Measurements from ENCODE around the gene MTRF1.

MTRF1 gene

DNA sequence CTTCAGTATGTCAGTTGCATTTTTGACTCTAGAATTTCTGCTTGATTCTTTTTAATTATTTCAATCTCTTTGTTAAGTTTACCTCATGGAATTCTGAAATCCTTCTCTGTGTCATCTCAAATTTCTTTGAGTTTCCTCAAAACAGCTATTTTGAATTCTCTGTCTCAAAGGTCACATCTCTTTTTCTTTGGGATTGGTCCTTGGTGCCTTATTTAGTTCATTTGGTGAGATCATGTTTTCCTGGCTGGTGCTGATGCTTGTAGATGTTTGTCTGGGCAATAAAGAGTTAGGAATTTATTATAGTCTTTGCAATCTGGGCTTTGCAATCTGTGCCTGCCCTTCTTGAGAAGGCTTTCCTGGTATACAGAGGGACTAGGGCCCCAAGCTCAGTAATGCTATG, 50.5 kb downstream of the MTRF1 start:
- no peak overlapping the region for H3K18ac ChIP-seq (ENCODE audit: low read length)

DNA sequence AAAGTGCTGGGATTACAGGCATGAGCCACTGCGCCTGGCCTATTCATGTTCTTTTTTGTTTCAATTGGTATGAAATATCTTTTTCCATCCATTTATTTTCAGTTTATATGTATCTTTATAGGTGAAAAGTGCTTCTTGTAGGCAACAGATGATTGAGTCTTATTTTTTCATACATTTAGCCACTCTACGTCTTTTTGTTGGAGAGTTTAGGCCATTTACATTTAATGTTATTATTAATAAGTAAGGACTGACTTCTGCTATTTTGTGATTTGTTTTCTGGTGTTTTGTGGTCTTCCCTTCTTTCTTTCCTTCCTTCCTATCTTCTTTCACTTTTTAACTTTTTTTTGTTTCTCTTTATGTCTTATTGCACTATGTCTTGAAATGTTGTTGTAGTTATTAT, 52.3 kb downstream of the MTRF1 start:
- WGBS, 2 donors (ENCODE audit: extremely low coverage in 2 of 2, insufficient read length in 2 of 2, insufficient replicate concordance in 1 of 2): no CpG with 5 or more reads among the region's 2 CpGs
- Histone ChIP-seq H2BK120ac (ENCODE audit: low read depth, low read length) (no peak overlapping the region), H3K4me1 (ENCODE audit: control insufficient read depth in 2 of 2, insufficient read depth in 1 of 2, low read depth in 1 of 2, low read length in 2 of 2) (no peaks in the 10 kb centered on the region), H2AK5ac (ENCODE audit: low read depth, low read length) (no peak overlapping the region), H3K18ac (ENCODE audit: low read length) (no peak overlapping the region), H3K9ac (ENCODE audit: low read depth, low read length, poor library complexity) (no peak overlapping the region), H3K23ac (ENCODE audit: low read depth, low read length, poor library complexity) (no peak overlapping the region), H2BK12ac (ENCODE audit: low read length) (no peak overlapping the region), H3K4me2 (ENCODE audit: insufficient read depth, low read length, poor library complexity, severe bottlenecking) (no peak overlapping the region), H2BK15ac (ENCODE audit: low read length) (no peak overlapping the region), H3K4ac (ENCODE audit: low read length) (no peak overlapping the region), H2AFZ (ENCODE audit: low read length) (no peak overlapping the region), H3K9me3 (replicated peaks in 1 of 2; ENCODE audit: control insufficient read depth in 2 of 2, insufficient read depth in 1 of 2, low read depth in 1 of 2, low read length in 2 of 2) (peaks cover 0 to 23% of the 10 kb centered on the region in 2 donors), H3K79me1 (ENCODE audit: low read depth, low read length) (no peaks in the 10 kb centered on the region), H4K8ac (ENCODE audit: low read depth, low read length) (no peak overlapping the region), H3K36me3 (replicated peaks in 1 of 2; ENCODE audit: control insufficient read depth in 2 of 2, insufficient read depth in 2 of 2, low read length in 2 of 2) (no peaks in the 10 kb centered on the region), H3K27me3 (ENCODE audit: control insufficient read depth in 3 of 3, insufficient read depth in 3 of 3, low read depth in 1 of 3, low read length in 3 of 3) (no peaks in the 10 kb centered on the region), H3K27ac (replicated peaks; ENCODE audit: low read length) (no peak overlapping the region), H4K91ac (ENCODE audit: low read depth, low read length, poor library complexity) (no peak overlapping the region), H2BK5ac (ENCODE audit: low read length) (no peak overlapping the region), H3K4me3 (ENCODE audit: low read length in 2 of 2) (no peak overlapping the region), H3K14ac (ENCODE audit: low read length) (no peak overlapping the region)
- DNase-seq (ENCODE audit: low spot score): no peak

More for the DNA sequence above, 50.5 kb downstream of the MTRF1 start:
- H3K27ac ChIP-seq (replicated peaks; ENCODE audit: low read length): no peak overlapping the region
- no peak overlapping the region for H2AK5ac ChIP-seq (ENCODE audit: low read depth, low read length)
- H2BK15ac ChIP-seq (ENCODE audit: low read length): no peak overlapping the region
- H3K79me1 ChIP-seq (ENCODE audit: low read depth, low read length): no peaks in the 10 kb centered on the region
- H4K8ac ChIP-seq (ENCODE audit: low read depth, low read length): no peak overlapping the region
- H3K9me3 ChIP-seq (replicated peaks in 1 of 2; ENCODE audit: control insufficient read depth in 2 of 2, insufficient read depth in 1 of 2, low read depth in 1 of 2, low read length in 2 of 2): peaks cover 0 to 19% of the 10 kb centered on the region in 2 donors
- no peak overlapping the region for H3K14ac ChIP-seq (ENCODE audit: low read length)
- no peak overlapping the region for H4K91ac ChIP-seq (ENCODE audit: low read depth, low read length, poor library complexity)
- H3K4ac ChIP-seq (ENCODE audit: low read length): no peak overlapping the region
- H3K36me3 ChIP-seq (replicated peaks in 1 of 2; ENCODE audit: control insufficient read depth in 2 of 2, insufficient read depth in 2 of 2, low read length in 2 of 2): peaks cover 0 to 15% of the 10 kb centered on the region in 2 donors
- DNase-seq (ENCODE audit: low spot score): no peak
- no peak overlapping the region for H3K9ac ChIP-seq (ENCODE audit: low read depth, low read length, poor library complexity)
- H2AFZ ChIP-seq (ENCODE audit: low read length): no peak overlapping the region
- no peak overlapping the region for H2BK5ac ChIP-seq (ENCODE audit: low read length)
- H3K4me1 ChIP-seq (ENCODE audit: control insufficient read depth in 2 of 2, insufficient read depth in 1 of 2, low read depth in 1 of 2, low read length in 2 of 2): no peaks in the 10 kb centered on the region
- H2BK120ac ChIP-seq (ENCODE audit: low read depth, low read length): no peak overlapping the region
- no peak overlapping the region for H2BK12ac ChIP-seq (ENCODE audit: low read length)
- H3K27me3 ChIP-seq (ENCODE audit: control insufficient read depth in 3 of 3, insufficient read depth in 3 of 3, low read depth in 1 of 3, low read length in 3 of 3): no peaks in the 10 kb centered on the region
- H3K4me2 ChIP-seq (ENCODE audit: insufficient read depth, low read length, poor library complexity, severe bottlenecking): no peak overlapping the region
- H3K4me3 ChIP-seq (ENCODE audit: low read length in 2 of 2): no peak overlapping the region
- H3K23ac ChIP-seq (ENCODE audit: low read depth, low read length, poor library complexity): no peak overlapping the region

DNA sequence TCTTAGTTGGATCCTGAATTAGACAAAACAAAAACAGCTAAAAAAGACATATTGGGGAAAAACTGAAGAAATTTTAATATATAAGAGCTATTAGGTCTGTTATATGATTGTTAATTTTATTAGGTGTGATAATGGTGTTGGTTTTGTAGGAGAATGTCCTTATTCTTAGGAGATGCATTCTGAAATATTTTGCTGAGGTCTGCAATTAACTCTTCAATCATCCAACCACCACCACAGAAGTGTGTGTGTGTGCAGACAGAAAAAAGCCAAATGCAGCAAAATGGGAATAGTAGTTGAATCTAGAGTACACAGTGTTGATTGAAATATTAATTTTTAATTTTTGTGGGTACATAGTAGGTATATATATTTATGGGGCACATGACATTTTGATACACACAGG, 56.9 kb downstream of the MTRF1 start:
- Histone ChIP-seq H3K79me1 (ENCODE audit: low read depth, low read length) (no peaks in the 10 kb centered on the region), H3K36me3 (replicated peaks in 1 of 2; ENCODE audit: control insufficient read depth in 2 of 2, insufficient read depth in 2 of 2, low read length in 2 of 2) (no peaks in the 10 kb centered on the region), H3K18ac (ENCODE audit: low read length) (no peak overlapping the region), H3K27ac (replicated peaks; ENCODE audit: low read length) (no peak overlapping the region), H4K91ac (ENCODE audit: low read depth, low read length, poor library complexity) (no peak overlapping the region), H2BK12ac (ENCODE audit: low read length) (no peak overlapping the region), H3K4ac (ENCODE audit: low read length) (no peak overlapping the region), H3K9ac (ENCODE audit: low read depth, low read length, poor library complexity) (no peak overlapping the region), H2AK5ac (ENCODE audit: low read depth, low read length) (no peak overlapping the region), H3K4me1 (ENCODE audit: control insufficient read depth in 2 of 2, insufficient read depth in 1 of 2, low read depth in 1 of 2, low read length in 2 of 2) (no peaks in the 10 kb centered on the region), H2AFZ (ENCODE audit: low read length) (no peak overlapping the region), H4K8ac (ENCODE audit: low read depth, low read length) (no peak overlapping the region), H2BK5ac (ENCODE audit: low read length) (no peak overlapping the region), H3K14ac (ENCODE audit: low read length) (no peak overlapping the region), H3K4me2 (ENCODE audit: insufficient read depth, low read length, poor library complexity, severe bottlenecking) (no peak overlapping the region), H3K9me3 (replicated peaks in 1 of 2; ENCODE audit: control insufficient read depth in 2 of 2, insufficient read depth in 1 of 2, low read depth in 1 of 2, low read length in 2 of 2) (peaks cover 0 to 23% of the 10 kb centered on the region in 2 donors), H3K23ac (ENCODE audit: low read depth, low read length, poor library complexity) (no peak overlapping the region), H3K27me3 (ENCODE audit: control insufficient read depth in 3 of 3, insufficient read depth in 3 of 3, low read depth in 1 of 3, low read length in 3 of 3) (no peaks in the 10 kb centered on the region), H3K4me3 (ENCODE audit: low read length in 2 of 2) (no peak overlapping the region), H2BK15ac (ENCODE audit: low read length) (no peak overlapping the region), H2BK120ac (ENCODE audit: low read depth, low read length) (no peak overlapping the region)
- DNase-seq (ENCODE audit: low spot score): no peak

DNA sequence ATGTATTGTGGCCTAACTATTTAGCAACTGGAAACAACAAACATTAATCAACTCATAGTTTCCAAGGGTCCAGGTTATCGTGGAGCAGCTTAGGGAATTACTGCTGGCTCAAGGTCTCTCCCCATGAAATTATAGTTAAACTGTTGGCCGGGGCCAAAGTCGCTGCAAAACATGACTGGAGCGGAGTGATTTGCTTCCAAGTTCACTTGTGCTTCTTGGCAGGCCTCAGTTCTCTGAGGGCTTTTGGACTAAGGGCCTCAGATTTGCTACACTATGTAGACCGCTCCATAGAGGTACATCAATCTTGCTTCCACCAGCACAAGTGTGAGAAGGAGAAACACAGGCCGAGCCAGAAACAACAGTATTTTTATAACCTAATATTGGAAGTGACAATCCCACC, 59.6 kb downstream of the MTRF1 start:
- Histone ChIP-seq H3K9me3 (replicated peaks in 1 of 2; ENCODE audit: control insufficient read depth in 2 of 2, insufficient read depth in 1 of 2, low read depth in 1 of 2, low read length in 2 of 2) (peaks cover 0 to 12% of the 10 kb centered on the region in 2 donors), H3K4me1 (ENCODE audit: control insufficient read depth in 2 of 2, insufficient read depth in 1 of 2, low read depth in 1 of 2, low read length in 2 of 2) (no peaks in the 10 kb centered on the region), H4K91ac (ENCODE audit: low read depth, low read length, poor library complexity) (no peak overlapping the region), H3K36me3 (replicated peaks in 1 of 2; ENCODE audit: control insufficient read depth in 2 of 2, insufficient read depth in 2 of 2, low read length in 2 of 2) (no peaks in the 10 kb centered on the region), H3K9ac (ENCODE audit: low read depth, low read length, poor library complexity) (no peak overlapping the region), H2AFZ (ENCODE audit: low read length) (no peak overlapping the region), H2AK5ac (ENCODE audit: low read depth, low read length) (no peak overlapping the region), H3K27me3 (ENCODE audit: control insufficient read depth in 3 of 3, insufficient read depth in 3 of 3, low read depth in 1 of 3, low read length in 3 of 3) (no peaks in the 10 kb centered on the region), H3K79me1 (ENCODE audit: low read depth, low read length) (no peaks in the 10 kb centered on the region), H4K8ac (ENCODE audit: low read depth, low read length) (no peak overlapping the region), H3K4ac (ENCODE audit: low read length) (no peak overlapping the region), H3K18ac (ENCODE audit: low read length) (no peak overlapping the region), H3K27ac (replicated peaks; ENCODE audit: low read length) (no peak overlapping the region), H2BK120ac (ENCODE audit: low read depth, low read length) (no peak overlapping the region), H2BK15ac (ENCODE audit: low read length) (no peak overlapping the region), H2BK5ac (ENCODE audit: low read length) (no peak overlapping the region), H2BK12ac (ENCODE audit: low read length) (no peak overlapping the region), H3K23ac (ENCODE audit: low read depth, low read length, poor library complexity) (no peak overlapping the region), H3K4me2 (ENCODE audit: insufficient read depth, low read length, poor library complexity, severe bottlenecking) (no peak overlapping the region), H3K14ac (ENCODE audit: low read length) (no peak overlapping the region), H3K4me3 (ENCODE audit: low read length in 2 of 2) (no peak overlapping the region)
- no CpG with 5 or more reads among the region's 6 CpGs for WGBS, 2 donors (ENCODE audit: extremely low coverage in 2 of 2, insufficient read length in 2 of 2, insufficient replicate concordance in 1 of 2)
- no peak for DNase-seq (ENCODE audit: low spot score)
